Breast epithelium (tissue), 3 donors: Measurements from ENCODE around the gene SLC25A24.

Experiments
- CTCF ChIP-seq, 3 donors: fragments of 450-650 bp; IDR thresholded peaks; one replicate each; pipeline ENCODE4 v1.5.1; 2016 to 2017; ENCODE audit warnings: antibody characterized with exemption in 3 of 3, mild to moderate bottlenecking in 3 of 3, moderate library complexity in 3 of 3
- POLR2A ChIP-seq: fragments of 450-650 bp; IDR thresholded peaks from one replicate; pipeline ENCODE4 v1.6.1; 2016; ENCODE audit warnings: antibody characterized with exemption, mild to moderate bottlenecking, moderate library complexity

GRCh38 chr1:108130794-108131193 is 69.3 kb downstream of the SLC25A24 start:
- TF ChIP-seq CTCF (IDR thresholded peaks at IDR 0.05) = no peak
- TF ChIP-seq POLR2A = no peak
